HepG2 (cell line): ENCODE data around the gene C1QL4. TPM values are rescaled to one million over a fixed set of nuclear protein-coding genes. Genes with fewer than 3 reads are reported as not detected.

Experiments
- ATAC-seq: fragments of 200-7000 bp; cut with Tn5 transposase; 3 replicates; pipeline ENCODE4 v1.9.1; 2020; ENCODE audit warnings: mild to moderate bottlenecking, moderate library complexity
- BruUV-seq: library from RNA; stranded (reverse); fragments of 400-500 nt; replicated peaks from 2 replicates; lab custom pipeline; 2021; lab: Mats Ljungman, UMichigan
- CTCF ChIA-PET: fragments of 300-600 bp; formaldehyde crosslinking; extraction: SDS; loops from one replicate; lab custom pipeline; 2021; ENCODE audit warnings: low total read pairs, inconsistent platforms, low intra/inter-chr PET ratio; lab: Yijun Ruan, JAX
- POLR2A ChIA-PET: fragments of 350-600 bp; sonication (Branson Sonifier 250); formaldehyde crosslinking; loops from one replicate; lab custom pipeline; 2020; ENCODE audit warnings: antibody characterized with exemption, inconsistent platforms; lab: Yijun Ruan, JAX
- DNase-seq: peaks from one replicate; pipeline ENCODE4 v3.0.0-alpha.2; 2015; ENCODE audit warnings: low spot score
- FAIRE-seq: peaks from 3 replicates; lab custom pipeline; 2011; peaks lifted over from hg19 to GRCh38; lab: Jason Lieb, UNC
- H2AFZ ChIP-seq: one replicate; pipeline ENCODE4 v1.6.1; 2011; ENCODE audit warnings: low read length, inconsistent platforms
- H3K27ac ChIP-seq: fragments of 300-600 bp; 3 replicates; pipeline ENCODE4 v1.8.0; 2011; ENCODE audit warnings: mixed run types, mild to moderate bottlenecking, mixed read lengths, low read length, inconsistent platforms; ENCODE audit not compliant: insufficient read depth; ENCODE audit errors: extremely low read length
- H3K27me3 ChIP-seq, 2 experiments: fragments of 200-600 bp in 1 of 2; 2 replicates in 1 of 2; 3 replicates in 1 of 2; pipeline versions ENCODE4 v1.6.0 to v1.8.0; 2011; ENCODE audit warnings: low read length in 2 of 2, mild to moderate bottlenecking in 2 of 2, moderate library complexity in 2 of 2, inconsistent platforms in 1 of 2; ENCODE audit not compliant: insufficient read depth in 2 of 2, control insufficient read depth in 1 of 2
- H3K36me3 ChIP-seq, 2 experiments: fragments of 200-600 bp in 1 of 2; replicated peaks in 1 of 2; 2 replicates in 1 of 2; 3 replicates in 1 of 2; pipeline versions ENCODE4 v1.5.1 to v1.8.0; 2011; ENCODE audit warnings: low read length in 2 of 2, inconsistent platforms in 1 of 2; ENCODE audit not compliant: insufficient read depth in 2 of 2, control insufficient read depth in 1 of 2
- H3K4me1 ChIP-seq: 2 replicates; pipeline ENCODE4 v1.5.1; 2012; ENCODE audit warnings: low read length, inconsistent platforms; ENCODE audit not compliant: insufficient read depth
- H3K4me2 ChIP-seq: 2 replicates; pipeline ENCODE4 v1.6.0; 2011; ENCODE audit warnings: low read depth, low read length, inconsistent platforms
- H3K4me3 ChIP-seq, 3 experiments: fragments of 200-600 bp in 1 of 3; sonication (generic), shearing (Covaris generic) in 1 of 3; replicated peaks in 1 of 3; 2 replicates each; pipeline ENCODE4 v1.5.1; 2011 to 2016; ENCODE audit warnings: low read length in 3 of 3, inconsistent platforms in 2 of 3, low read depth in 2 of 3, mild to moderate bottlenecking in 2 of 3, control low read depth in 1 of 3, mixed read lengths in 1 of 3; ENCODE audit not compliant: insufficient read depth in 1 of 3
- H3K79me2 ChIP-seq: one replicate; pipeline ENCODE4 v1.6.1; 2011; ENCODE audit warnings: low read length, inconsistent platforms; ENCODE audit not compliant: insufficient read depth
- H3K9ac ChIP-seq: 2 replicates; pipeline ENCODE4 v1.6.0; 2011; ENCODE audit warnings: mild to moderate bottlenecking, low read depth, low read length, inconsistent platforms; ENCODE audit not compliant: insufficient read depth
- H3K9me3 ChIP-seq: 2 replicates; pipeline ENCODE4 v1.5.1; 2012; ENCODE audit warnings: mild to moderate bottlenecking, low read length
- H4K20me1 ChIP-seq: 2 replicates; pipeline ENCODE4 v1.6.0; 2011; ENCODE audit warnings: inconsistent platforms, mild to moderate bottlenecking, low read length, moderate library complexity; ENCODE audit not compliant: insufficient read depth
- GABPB1 ChIP-seq: IDR thresholded peaks from 2 replicates; pipeline ENCODE4 v1.6.1; 2016; ENCODE audit warnings: mild to moderate bottlenecking, missing genetic modification reagents, moderate library complexity, missing compliant biosample characterization
- KDM2A ChIP-seq: sonication (generic); formaldehyde crosslinking; IDR thresholded peaks from 2 replicates; pipeline ENCODE4 v1.4.0; 2020; ENCODE audit warnings: low read depth, missing genetic modification reagents, borderline replicate concordance
- ONECUT2 ChIP-seq: sonication (generic); formaldehyde crosslinking; IDR thresholded peaks from 2 replicates; pipeline ENCODE4 v1.4.0; 2020; ENCODE audit warnings: missing genetic modification reagents
- PRMT3 ChIP-seq: sonication (generic); formaldehyde crosslinking; IDR thresholded peaks from 2 replicates; pipeline ENCODE4 v1.8.1; 2022; ENCODE audit warnings: low read depth, mild to moderate bottlenecking, moderate library complexity, missing genetic modification reagents, borderline replicate concordance
- SETDB1 ChIP-seq: sonication (generic); formaldehyde crosslinking; IDR thresholded peaks from 2 replicates; pipeline ENCODE4 v1.5.1; 2020; ENCODE audit warnings: missing genetic modification reagents, mild to moderate bottlenecking, borderline replicate concordance
- ZNF768 ChIP-seq: sonication (generic); formaldehyde crosslinking; IDR thresholded peaks from 2 replicates; pipeline ENCODE4 v1.4.0; 2020; ENCODE audit warnings: missing genetic modification reagents
- WGBS: methylation state at CpG from one replicate; pipeline ENCODE4 v1.1.6; 2017; ENCODE audit warnings: low lambda C conversion rate; 5-methylcytosine and 5-hydroxymethylcytosine counted together
- in situ Hi-C: cut with HindIII; loops from 2 replicates; pipeline ENCODE4 v1.10.0; 2017; ENCODE audit warnings: low pct_unique_long_range_greater_than_20kb; ENCODE audit not compliant: extremely low pct_ligation_motif_present
- intact Hi-C: fragments of 100-400 bp; cut with micrococcal nuclease; formaldehyde crosslinking; loops from one replicate; pipeline ENCODE4 v1.10.0; 2022; ENCODE audit not compliant: unreplicated experiment
- polyA plus RNA-seq, 8 experiments: library from polyadenylated mRNA; depleted of rRNA in 3 of 8; stranded (reverse) in 7 of 8; unstranded in 1 of 8; fragments of >200 nt; fragmentation: Illumina TruSeq in 4 of 8; extraction: Trizol in 4 of 8; gene quantifications; 2 replicates each; pipeline versions ENCODE4 v1.2.1 to v1.2.3, GENCODE V29; 2011 to 2016; ENCODE audit warnings: low read depth in 4 of 8, missing spikeins in 1 of 8, mixed read lengths in 1 of 8; ENCODE audit not compliant: insufficient read depth in 1 of 8
- total RNA-seq, 5 experiments: library from RNA; depleted of rRNA; stranded (reverse); fragments of >200 nt; fragmentation: Illumina TruSeq; extraction: Trizol; gene quantifications; 2 replicates each; pipeline ENCODE4 v1.2.3, GENCODE V29; 2016; ENCODE audit warnings: low read depth in 1 of 5
- TF ChIP-seq, protein P1 (sequence below): sonication (generic); formaldehyde crosslinking; IDR thresholded peaks from 2 replicates; pipeline ENCODE4 v1.4.0; 2020; ENCODE audit warnings: mild to moderate bottlenecking, missing genetic modification reagents

Gene C1QL4
- total and polyA plus RNA-seq, 2 of the 13 experiments (the other 11 are each of a cell fraction or from before 2014, with no cell fraction given) = 0.03 TPM; not detected in 1

- ATAC-seq = peak; percentile 12; the same call in 2 of the 3 replicates
- BruUV-seq = no TSS peak
- in situ Hi-C loops = no loop called here
- 0 out of 2 replicates have a peak overlapping the region, but pooled peaks have one; percentile 7 for H3K4me2 ChIP-seq
- POLR2A ChIA-PET = no interaction called here
- H3K79me2 ChIP-seq = no peaks in the 10 kb centered on the region
- H3K4me1 ChIP-seq = peaks cover 24% of the 10 kb centered on the region
- H3K27ac ChIP-seq = no peak overlapping the region
- CTCF ChIA-PET = no interaction called here
- no peak overlapping the region for H2AFZ ChIP-seq
- H3K27me3 ChIP-seq = peaks cover 16 to 70% of the 10 kb centered on the region in 2 experiments
- TF ChIP-seq SETDB1 (CRISPR knock-in tag) = no peak
- TF ChIP-seq ZNF768 (CRISPR knock-in tag) = 0 out of 2 replicates have a peak, but pooled peaks have one; percentile 15
- no peaks in the 10 kb centered on the region for H4K20me1 ChIP-seq
- no peak overlapping the region for H3K4me3 ChIP-seq
- DNase-seq = no peak
- FAIRE-seq = no peak
- no peak overlapping the region for H3K9ac ChIP-seq
- no peaks in the 10 kb centered on the region for H3K36me3 ChIP-seq
- intact Hi-C loops = no loop called here
- H3K9me3 ChIP-seq = no peaks in the 10 kb centered on the region
- WGBS = 10% methylated on average over 14 of the region's 18 CpGs
Observed at GRCh38 chr12:49293056-49293956, 43.7 kb downstream of the C1QL4 start.

DNA sequence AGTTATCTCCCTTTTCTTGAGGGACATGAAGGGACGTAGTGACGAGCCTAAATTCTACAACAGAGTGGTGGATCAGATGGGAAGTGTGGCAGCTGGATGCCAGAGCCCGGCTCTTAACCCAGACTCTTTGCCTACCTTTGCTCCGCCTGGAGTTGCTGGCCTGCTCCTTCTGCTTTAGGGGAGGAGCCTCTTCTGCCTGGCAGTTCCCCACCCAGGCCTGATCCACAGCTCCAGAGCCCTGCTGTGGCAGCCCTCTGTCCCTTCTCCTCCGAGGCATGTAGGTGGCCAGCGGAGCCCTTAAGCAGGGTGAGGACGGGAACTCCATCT, 44.3 kb downstream of the C1QL4 start:
- no peak for ATAC-seq
- Histone ChIP-seq H4K20me1 (no peaks in the 10 kb centered on the region), H3K27ac (no peak overlapping the region), H3K36me3 (no peaks in the 10 kb centered on the region), H3K9me3 (no peaks in the 10 kb centered on the region), H3K4me2 (no peak overlapping the region), H3K9ac (no peak overlapping the region), H3K4me1 (peaks cover 24% of the 10 kb centered on the region), H3K27me3 (peaks cover 13 to 63% of the 10 kb centered on the region in 2 experiments), H3K79me2 (no peaks in the 10 kb centered on the region), H2AFZ (no peak overlapping the region), H3K4me3 (no peak overlapping the region)
- 8% methylated on average over 6 of the region's 7 CpGs for WGBS
- intact Hi-C loops = no loop called here
- no TSS peak for BruUV-seq
- no peak for DNase-seq
- in situ Hi-C loops = no loop called here
- ChIA-PET CTCF (no interaction called here), POLR2A (no interaction called here)
- no peak for FAIRE-seq
- TF ChIP-seq PRMT3 (CRISPR knock-in tag) (no peak), ONECUT2 (no peak), KDM2A (CRISPR knock-in tag) (no peak), GABPB1 (no peak)
- TF ChIP-seq, protein P1, sequence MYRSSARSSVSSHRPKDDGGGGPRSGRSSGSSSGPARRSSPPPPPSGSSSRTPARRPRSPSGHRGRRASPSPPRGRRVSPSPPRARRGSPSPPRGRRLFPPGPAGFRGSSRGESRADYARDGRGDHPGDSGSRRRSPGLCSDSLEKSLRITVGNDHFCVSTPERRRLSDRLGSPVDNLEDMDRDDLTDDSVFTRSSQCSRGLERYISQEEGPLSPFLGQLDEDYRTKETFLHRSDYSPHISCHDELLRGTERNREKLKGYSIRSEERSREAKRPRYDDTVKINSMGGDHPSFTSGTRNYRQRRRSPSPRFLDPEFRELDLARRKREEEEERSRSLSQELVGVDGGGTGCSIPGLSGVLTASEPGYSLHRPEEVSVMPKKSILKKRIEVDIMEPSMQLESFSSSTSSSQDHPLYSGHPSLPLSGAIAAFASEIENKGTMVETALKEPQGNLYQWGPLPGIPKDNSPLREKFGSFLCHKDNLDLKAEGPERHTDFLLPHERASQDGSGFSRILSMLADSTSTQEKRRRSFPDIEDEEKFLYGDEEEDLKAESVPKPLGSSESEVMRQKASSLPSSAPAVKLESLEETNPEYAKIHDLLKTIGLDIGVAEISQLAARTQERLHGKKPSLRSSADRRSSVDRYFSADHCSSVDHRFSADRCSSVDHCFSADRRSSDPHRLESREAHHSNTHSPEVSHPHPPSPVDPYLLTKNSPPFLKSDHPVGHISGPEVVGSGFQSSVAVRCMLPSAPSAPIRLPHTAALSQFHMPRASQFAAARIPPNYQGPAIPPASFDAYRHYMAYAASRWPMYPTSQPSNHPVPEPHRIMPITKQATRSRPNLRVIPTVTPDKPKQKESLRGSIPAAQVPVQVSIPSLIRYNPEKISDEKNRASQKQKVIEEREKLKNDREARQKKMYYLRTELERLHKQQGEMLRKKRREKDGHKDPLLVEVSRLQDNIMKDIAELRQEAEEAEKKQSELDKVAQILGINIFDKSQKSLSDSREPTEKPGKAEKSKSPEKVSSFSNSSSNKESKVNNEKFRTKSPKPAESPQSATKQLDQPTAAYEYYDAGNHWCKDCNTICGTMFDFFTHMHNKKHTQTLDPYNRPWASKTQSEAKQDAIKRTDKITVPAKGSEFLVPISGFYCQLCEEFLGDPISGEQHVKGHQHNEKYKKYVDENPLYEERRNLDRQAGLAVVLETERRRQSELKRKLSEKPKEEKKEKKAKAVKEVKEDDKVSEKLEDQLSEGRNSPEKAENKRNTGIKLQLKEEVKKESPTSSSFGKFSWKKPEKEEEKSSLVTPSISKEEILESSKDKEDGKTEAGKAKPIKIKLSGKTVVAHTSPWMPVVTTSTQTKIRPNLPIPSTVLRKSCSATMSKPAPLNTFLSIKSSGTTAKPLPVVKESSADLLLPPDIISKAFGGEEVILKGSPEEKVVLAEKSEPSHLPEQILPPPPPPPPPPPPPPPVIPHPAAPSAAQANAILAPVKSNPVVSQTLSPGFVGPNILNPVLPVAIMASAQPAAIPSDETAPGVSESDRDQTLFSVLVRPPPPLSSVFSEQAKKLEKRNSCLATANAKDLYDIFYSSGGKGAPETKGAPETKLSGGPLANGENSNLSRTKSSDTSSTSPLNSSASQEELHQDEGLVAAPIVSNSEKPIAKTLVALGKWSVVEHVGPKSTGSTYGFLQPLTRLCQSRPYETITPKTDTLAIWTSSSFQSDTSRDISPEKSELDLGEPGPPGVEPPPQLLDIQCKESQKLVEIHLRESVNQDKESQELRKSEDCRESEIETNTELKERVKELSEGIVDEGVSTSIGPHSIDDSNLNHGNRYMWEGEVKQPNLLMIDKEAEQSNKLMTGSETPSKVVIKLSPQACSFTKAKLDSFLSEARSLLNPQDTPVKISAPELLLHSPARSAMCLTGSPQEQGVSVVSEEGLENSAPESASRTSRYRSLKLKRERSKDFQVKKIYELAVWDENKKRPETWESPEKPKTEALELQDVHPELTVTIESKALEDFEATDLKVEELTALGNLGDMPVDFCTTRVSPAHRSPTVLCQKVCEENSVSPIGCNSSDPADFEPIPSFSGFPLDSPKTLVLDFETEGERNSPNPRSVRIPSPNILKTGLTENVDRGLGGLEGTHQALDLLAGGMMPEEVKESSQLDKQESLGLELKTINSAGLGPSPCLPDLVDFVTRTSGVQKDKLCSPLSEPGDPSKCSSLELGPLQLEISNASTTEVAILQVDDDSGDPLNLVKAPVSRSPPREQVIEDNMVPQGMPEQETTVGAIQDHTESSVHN = no peak
